ENCODE data around the gene PTOV1. TPM values are rescaled to one million over a fixed set of nuclear protein-coding genes. Genes with fewer than 3 reads are reported as not detected.

Gene PTOV1
- total RNA-seq, 2 donors from 2014 or later: 179 to 252 TPM

DNA sequence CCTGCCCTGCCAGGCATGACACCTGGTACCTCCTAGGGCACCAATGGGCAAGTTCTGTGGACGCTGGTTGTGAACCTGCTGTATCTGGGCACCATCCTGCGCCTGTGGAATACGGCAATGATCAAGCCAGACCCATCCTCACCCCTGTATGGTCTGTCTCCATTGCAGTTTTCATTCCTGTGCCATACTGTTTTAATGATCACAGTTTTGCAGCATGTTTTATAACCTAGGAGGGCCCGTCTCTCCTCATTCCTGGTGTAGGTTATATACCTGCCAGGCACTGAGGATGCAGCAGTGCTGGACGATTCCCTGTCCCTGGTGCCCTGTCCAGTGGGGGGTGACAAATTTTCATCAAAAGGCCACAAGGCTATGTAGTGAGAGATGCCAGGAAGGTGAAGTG, 32.1 kb downstream of the PTOV1 start:
- Histone ChIP-seq H3K36me3 (peaks cover 22 to 45% of the 10 kb centered on the region in 2 donors), H3K4me1 (replicated peaks) (peaks cover 8% of the 10 kb centered on the region), H3K9me3 (no peaks in the 10 kb centered on the region), H3K27ac (no peak overlapping the region), H3K4me3 (no peak overlapping the region), H3K27me3 (replicated peaks; ENCODE audit: insufficient read depth) (no peaks in the 10 kb centered on the region)
- TF ChIP-seq, protein P1, sequence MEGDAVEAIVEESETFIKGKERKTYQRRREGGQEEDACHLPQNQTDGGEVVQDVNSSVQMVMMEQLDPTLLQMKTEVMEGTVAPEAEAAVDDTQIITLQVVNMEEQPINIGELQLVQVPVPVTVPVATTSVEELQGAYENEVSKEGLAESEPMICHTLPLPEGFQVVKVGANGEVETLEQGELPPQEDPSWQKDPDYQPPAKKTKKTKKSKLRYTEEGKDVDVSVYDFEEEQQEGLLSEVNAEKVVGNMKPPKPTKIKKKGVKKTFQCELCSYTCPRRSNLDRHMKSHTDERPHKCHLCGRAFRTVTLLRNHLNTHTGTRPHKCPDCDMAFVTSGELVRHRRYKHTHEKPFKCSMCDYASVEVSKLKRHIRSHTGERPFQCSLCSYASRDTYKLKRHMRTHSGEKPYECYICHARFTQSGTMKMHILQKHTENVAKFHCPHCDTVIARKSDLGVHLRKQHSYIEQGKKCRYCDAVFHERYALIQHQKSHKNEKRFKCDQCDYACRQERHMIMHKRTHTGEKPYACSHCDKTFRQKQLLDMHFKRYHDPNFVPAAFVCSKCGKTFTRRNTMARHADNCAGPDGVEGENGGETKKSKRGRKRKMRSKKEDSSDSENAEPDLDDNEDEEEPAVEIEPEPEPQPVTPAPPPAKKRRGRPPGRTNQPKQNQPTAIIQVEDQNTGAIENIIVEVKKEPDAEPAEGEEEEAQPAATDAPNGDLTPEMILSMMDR (IDR thresholded peaks at IDR 0.05): no peak
- TF ChIP-seq POLR2AphosphoS5 (IDR thresholded peaks at IDR 0.05): no peak
- no peak for TF ChIP-seq POLR2A (IDR thresholded peaks at IDR 0.05)
- DNase-seq (ENCODE audit: low spot score): no peak
- WGBS: 98% methylated on average over 5 of the region's 5 CpGs
- intact Hi-C loops (cut with DNase I): no loop called here

DNA sequence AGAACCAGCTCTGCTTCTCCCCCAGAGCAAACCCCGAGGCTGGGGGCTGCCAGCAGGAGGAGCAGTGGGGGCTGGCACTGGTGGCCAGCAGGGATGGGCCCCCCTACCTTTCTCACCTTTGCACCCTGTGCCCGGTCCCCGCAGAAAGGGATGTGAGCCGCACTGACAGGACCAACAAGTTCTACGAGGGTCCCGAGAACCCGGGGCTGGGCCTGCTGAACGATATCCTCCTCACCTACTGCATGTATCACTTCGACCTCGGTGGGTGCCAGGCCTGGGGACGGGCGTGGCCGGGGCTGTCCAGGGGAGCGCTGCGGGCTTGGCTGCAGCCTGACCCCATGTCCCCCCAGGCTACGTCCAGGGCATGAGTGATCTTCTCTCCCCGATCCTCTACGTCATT, 33.1 kb downstream of the PTOV1 start:
- TF ChIP-seq POLR2A (IDR thresholded peaks at IDR 0.05) (no peak), POLR2AphosphoS5 (IDR thresholded peaks at IDR 0.05) (no peak)
- TF ChIP-seq, protein P1 (IDR thresholded peaks at IDR 0.05): no peak
- Histone ChIP-seq H3K27ac (no peak overlapping the region), H3K9me3 (no peaks in the 10 kb centered on the region), H3K4me3 (no peak overlapping the region), H3K27me3 (replicated peaks; ENCODE audit: insufficient read depth) (no peaks in the 10 kb centered on the region), H3K36me3 (peaks cover 22 to 45% of the 10 kb centered on the region in 2 donors), H3K4me1 (replicated peaks) (no peaks in the 10 kb centered on the region)
- intact Hi-C loops (cut with DNase I): no loop called here
- DNase-seq (ENCODE audit: low spot score): no peak
- 91% methylated on average over 18 of the region's 18 CpGs for whole genome bisulfite sequencing

DNA sequence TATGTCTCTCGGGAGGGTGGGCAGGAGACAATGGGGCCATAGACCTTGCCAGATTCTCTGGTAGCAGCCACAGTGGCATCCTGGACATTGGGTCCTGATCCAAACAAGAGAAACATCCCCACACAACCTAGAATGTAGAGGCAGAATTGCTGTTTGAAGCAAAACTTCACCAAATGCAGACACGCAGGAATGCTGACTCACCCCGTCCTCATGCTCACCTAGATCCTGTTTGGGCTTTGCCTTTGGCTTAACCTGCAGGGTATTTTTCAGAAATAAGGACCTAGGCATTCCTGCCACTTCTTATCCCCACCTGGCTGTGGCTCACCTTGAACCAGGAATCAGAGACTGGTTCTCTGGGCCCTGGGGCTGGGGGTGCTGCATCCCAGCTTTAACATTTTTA, 33.8 kb downstream of the PTOV1 start:
- Histone ChIP-seq H3K4me1 (replicated peaks) (no peaks in the 10 kb centered on the region), H3K27ac (no peak overlapping the region), H3K9me3 (no peaks in the 10 kb centered on the region), H3K4me3 (no peak overlapping the region), H3K27me3 (replicated peaks; ENCODE audit: insufficient read depth) (no peaks in the 10 kb centered on the region), H3K36me3 (peaks cover 22 to 45% of the 10 kb centered on the region in 2 donors)
- DNase-seq (ENCODE audit: low spot score): no peak
- intact Hi-C loops (cut with DNase I): no loop called here
- TF ChIP-seq POLR2A (IDR thresholded peaks at IDR 0.05) (no peak), POLR2AphosphoS5 (IDR thresholded peaks at IDR 0.05) (no peak)
- TF ChIP-seq, protein P1 (IDR thresholded peaks at IDR 0.05): no peak
- WGBS: 88% methylated on average over 3 of the region's 3 CpGs

GRCh38 chr19:49887037-49887664, 36.2 kb downstream of the PTOV1 start:
- intact Hi-C loops (cut with DNase I): no loop called here
- no peak for DNase-seq (ENCODE audit: low spot score)
- H3K9me3 ChIP-seq: no peaks in the 10 kb centered on the region
- H3K4me3 ChIP-seq: no peak overlapping the region
- TF ChIP-seq POLR2AphosphoS5 (IDR thresholded peaks at IDR 0.05) (no peak), POLR2A (IDR thresholded peaks at IDR 0.05) (no peak)
- TF ChIP-seq, protein P1 (IDR thresholded peaks at IDR 0.05): no peak
- H3K36me3 ChIP-seq: peaks cover 16 to 27% of the 10 kb centered on the region in 2 donors
- no peak overlapping the region for H3K27ac ChIP-seq
- H3K27me3 ChIP-seq (replicated peaks; ENCODE audit: insufficient read depth): no peaks in the 10 kb centered on the region
- H3K4me1 ChIP-seq (replicated peaks): no peaks in the 10 kb centered on the region
- 66% methylated on average over 20 of the region's 23 CpGs for WGBS

Data from prostate gland (tissue), 2 donors.